Small intestine (tissue), 7 donors: Measurements from ENCODE around the gene ADAMTSL1. TPM values are rescaled to one million over a fixed set of nuclear protein-coding genes. Genes with fewer than 3 reads are reported as not detected.

ENCODE experiments used
- DNase-seq, 2 donors: peaks; one replicate each; pipeline versions ENCODE4 v3.0.0 to v3.0.0-alpha.2; 2013
- FAIRE-seq: peaks from 2 replicates; lab custom pipeline; 2012; peaks lifted over from hg19 to GRCh38; lab: Jason Lieb, UNC
- H3K27ac ChIP-seq, 3 donors: one replicate each; pipeline ENCODE4 v1.5.1; 2013; ENCODE audit warnings: low read length in 2 of 3, mild to moderate bottlenecking in 2 of 3, control low read depth in 1 of 3, inconsistent platforms in 1 of 3, low read depth in 1 of 3, moderate library complexity in 1 of 3
- H3K27me3 ChIP-seq, 3 donors: one replicate each; pipeline ENCODE4 v1.6.1; 2013; ENCODE audit warnings: low read length in 3 of 3, inconsistent platforms in 1 of 3; ENCODE audit not compliant: control insufficient read depth in 3 of 3, insufficient read depth in 3 of 3
- H3K36me3 ChIP-seq, 3 donors: one replicate each; pipeline ENCODE4 v1.6.1; 2013; ENCODE audit warnings: low read length in 3 of 3, inconsistent platforms in 1 of 3, low read depth in 1 of 3, mild to moderate bottlenecking in 1 of 3, moderate library complexity in 1 of 3; ENCODE audit not compliant: control insufficient read depth in 3 of 3, insufficient read depth in 2 of 3
- H3K4me1 ChIP-seq, 3 donors: one replicate each; pipeline ENCODE4 v1.6.1; 2013; ENCODE audit warnings: low read length in 2 of 3, inconsistent platforms in 1 of 3, low read depth in 1 of 3, mild to moderate bottlenecking in 1 of 3, moderate library complexity in 1 of 3; ENCODE audit not compliant: control insufficient read depth in 3 of 3, insufficient read depth in 2 of 3
- H3K4me3 ChIP-seq, 3 donors: one replicate each; pipeline ENCODE4 v1.5.1; 2013; ENCODE audit warnings: low read length in 3 of 3, control low read depth in 1 of 3, inconsistent platforms in 1 of 3, low read depth in 1 of 3, mild to moderate bottlenecking in 1 of 3, moderate library complexity in 1 of 3
- H3K9me3 ChIP-seq, 2 donors: one replicate each; pipeline ENCODE4 v1.6.1; 2013; ENCODE audit warnings: low read depth in 1 of 2, low read length in 1 of 2; ENCODE audit not compliant: control insufficient read depth in 2 of 2, insufficient read depth in 1 of 2
- WGBS, 3 donors: extraction: QIAGEN DNeasy Blood & Tissue Kit; methylation state at CpG; one replicate each; pipeline ENCODE4 v1.1.7; 2013; 5-methylcytosine and 5-hydroxymethylcytosine counted together
- polyA plus RNA-seq, 4 donors: library from polyadenylated mRNA; stranded (reverse) in 3 of 4; unstranded in 1 of 4; fragments of 200-250 nt in 3 of 4; fragments of 120-200 nt in 1 of 4; gene quantifications; one replicate each; pipeline versions ENCODE4 v1.2.1 to v1.2.3, GENCODE V29; 2013
- donor health status: healthy with polysubstance abuse.
- donor health status: control.
- donor health status: control.
- donor health status: Bipolar disorder and iron deficiency.
- donor health status: healthy.

Gene ADAMTSL1
- polyA plus RNA-seq, 4 donors = 0.97 to 1.6 TPM; not detected in 2

GRCh38 chr9:18721267-18721994 lies 247.5 kb downstream of the ADAMTSL1 start:
- no peaks in the 10 kb centered on the region for H3K27me3 ChIP-seq
- no peaks in the 10 kb centered on the region for H3K36me3 ChIP-seq
- no peaks in the 10 kb centered on the region for H3K4me1 ChIP-seq
- H3K9me3 ChIP-seq = no peaks in the 10 kb centered on the region
- no peak overlapping the region for H3K27ac ChIP-seq
- 69 to 80% (median 74%) methylated on average over 10 of the region's 10 CpGs for WGBS, 3 donors
- no peak overlapping the region for H3K4me3 ChIP-seq
- no peak for FAIRE-seq
- no peak for DNase-seq

DNA sequence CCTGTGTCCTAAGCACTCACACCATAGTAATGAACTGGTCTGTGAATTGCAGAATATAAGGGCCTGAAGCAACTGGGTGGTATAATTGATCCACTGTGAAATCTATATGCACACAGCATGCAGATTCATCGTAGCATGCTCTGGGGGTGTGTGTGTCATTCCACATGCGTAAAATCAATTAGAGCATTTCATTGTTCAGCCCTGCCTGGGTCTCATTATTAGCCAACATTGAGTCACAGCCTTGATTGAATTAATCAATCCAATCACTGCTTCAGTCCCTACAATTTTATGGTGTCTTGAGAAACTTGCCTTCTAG lies 248.0 kb downstream of the ADAMTSL1 start:
- 95 to 100% (median 96%) methylated on average over 2 of the region's 2 CpGs for whole genome bisulfite sequencing, 3 donors
- H3K4me1 ChIP-seq = no peaks in the 10 kb centered on the region
- no peak for DNase-seq

DNA sequence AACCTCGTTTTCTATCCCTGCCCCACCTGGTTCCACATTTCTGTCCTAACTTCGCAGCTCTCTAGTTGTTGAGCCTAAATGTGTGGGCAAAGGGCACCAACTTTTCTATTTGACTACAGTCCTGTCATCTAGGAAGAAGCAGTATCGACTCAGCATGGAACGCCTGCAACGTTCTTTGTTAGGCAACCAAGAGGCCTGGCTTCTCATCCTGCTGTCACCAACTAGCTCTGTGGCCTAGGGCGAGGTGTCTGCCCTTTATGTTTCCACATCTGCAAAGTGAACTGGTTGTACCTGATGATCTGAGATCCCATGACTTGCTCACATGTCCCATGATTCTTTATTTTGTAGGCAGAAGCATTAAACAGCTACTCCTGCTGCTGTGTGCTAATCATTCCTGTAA lies 248.9 kb downstream of the ADAMTSL1 start:
- H3K4me3 ChIP-seq = no peak overlapping the region
- no peak for FAIRE-seq
- H3K4me1 ChIP-seq = no peaks in the 10 kb centered on the region
- H3K36me3 ChIP-seq = no peaks in the 10 kb centered on the region
- H3K9me3 ChIP-seq = no peaks in the 10 kb centered on the region
- no peaks in the 10 kb centered on the region for H3K27me3 ChIP-seq
- 81 to 86% (median 83%) methylated on average over 6 of the region's 6 CpGs for WGBS, 3 donors
- H3K27ac ChIP-seq = no peak overlapping the region
- DNase-seq = no peak

More for the DNA sequence above, 248.0 kb downstream of the ADAMTSL1 start:
- Histone ChIP-seq H3K4me3 (no peak overlapping the region), H3K27ac (no peak overlapping the region), H3K9me3 (no peaks in the 10 kb centered on the region), H3K27me3 (no peaks in the 10 kb centered on the region), H3K36me3 (no peaks in the 10 kb centered on the region)
- FAIRE-seq = no peak

DNA sequence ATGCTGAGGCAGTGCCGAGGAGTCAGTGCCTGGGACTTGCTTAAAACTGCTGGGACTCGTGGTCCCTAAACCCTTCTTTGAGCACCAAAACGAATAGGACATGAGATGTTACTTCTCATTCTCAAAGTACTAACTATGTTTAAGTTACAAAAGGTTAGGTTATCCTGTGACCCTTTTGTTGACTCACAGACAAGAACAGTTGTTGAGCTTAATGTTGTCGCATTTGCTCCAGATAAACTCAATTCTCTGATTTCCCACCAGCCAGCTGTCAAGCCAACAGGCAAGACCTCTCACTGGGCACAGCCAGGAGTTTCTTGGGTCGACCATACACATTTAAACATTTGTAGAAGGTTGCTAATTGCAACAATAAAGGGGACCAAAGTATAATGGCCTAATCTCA lies 249.4 kb downstream of the ADAMTSL1 start:
- whole genome bisulfite sequencing, 3 donors = 67 to 75% (median 74%) methylated on average over 5 of the region's 5 CpGs
- no peak for FAIRE-seq
- no peak for DNase-seq
- Histone ChIP-seq H3K27me3 (no peaks in the 10 kb centered on the region), H3K4me1 (no peaks in the 10 kb centered on the region), H3K9me3 (no peaks in the 10 kb centered on the region), H3K36me3 (no peaks in the 10 kb centered on the region), H3K27ac (no peak overlapping the region), H3K4me3 (no peak overlapping the region)

DNA sequence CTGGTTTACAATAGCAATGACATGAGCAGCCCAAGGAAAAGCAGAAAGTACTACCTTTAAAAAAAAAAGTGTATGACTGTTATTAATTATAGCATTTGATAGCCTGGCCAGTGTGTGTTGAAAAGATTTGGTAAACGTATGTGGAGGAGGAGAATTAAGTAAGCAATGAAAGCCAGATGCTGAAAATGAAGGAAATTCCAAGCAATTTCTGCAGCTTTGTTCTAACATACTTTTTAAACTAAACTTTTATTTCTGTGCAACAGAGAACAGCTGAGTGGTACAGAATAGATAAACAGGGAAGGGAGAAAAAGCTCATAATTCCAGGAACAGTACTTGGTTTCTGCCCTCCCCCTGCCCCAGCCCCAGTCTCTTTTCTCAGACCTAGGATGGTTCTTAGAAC lies 252.6 kb downstream of the ADAMTSL1 start:
- Histone ChIP-seq H3K27me3 (no peaks in the 10 kb centered on the region), H3K36me3 (no peaks in the 10 kb centered on the region), H3K27ac (peak overlapping the region in 1 of 3 donors; percentile 1), H3K9me3 (no peaks in the 10 kb centered on the region), H3K4me3 (no peak overlapping the region), H3K4me1 (no peaks in the 10 kb centered on the region)
- FAIRE-seq (no peak), DNase-seq (no peak)
- WGBS, 3 donors = 38 to 81% (median 53%) methylated on average over 1 of the region's 1 CpG

- FAIRE-seq (no peak), DNase-seq (no peak)
- Histone ChIP-seq H3K4me3 (no peak overlapping the region), H3K9me3 (no peaks in the 10 kb centered on the region), H3K4me1 (no peaks in the 10 kb centered on the region), H3K36me3 (no peaks in the 10 kb centered on the region), H3K27me3 (no peaks in the 10 kb centered on the region), H3K27ac (no peak overlapping the region)
- WGBS, 3 donors = 96 to 98% (median 96%) methylated on average over 7 of the region's 7 CpGs
These were observed 254.0 kb downstream of the ADAMTSL1 start for GRCh38 chr9:18727904-18728303.

DNA sequence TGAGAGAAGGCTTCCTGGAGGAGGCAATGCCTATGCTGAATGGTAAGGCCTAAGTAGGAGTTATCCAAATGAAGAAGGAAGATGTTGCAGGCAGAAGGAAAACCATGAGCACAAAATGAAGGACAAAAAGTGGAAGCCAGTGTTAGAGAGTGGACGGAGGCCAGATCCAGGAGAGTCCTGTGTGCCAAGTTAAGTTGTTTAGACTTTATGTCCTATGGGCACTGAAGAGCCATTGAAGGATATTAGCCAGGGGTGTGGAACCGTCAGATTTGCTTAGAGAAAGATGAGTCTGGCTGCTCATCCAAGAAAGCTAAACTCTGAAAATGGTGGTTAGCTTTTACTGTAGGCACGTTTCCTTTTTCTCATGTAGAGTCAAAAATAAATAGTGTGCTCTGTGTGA lies 254.7 kb downstream of the ADAMTSL1 start:
- Histone ChIP-seq H3K4me1 (no peaks in the 10 kb centered on the region), H3K4me3 (no peak overlapping the region), H3K27ac (no peak overlapping the region), H3K27me3 (no peaks in the 10 kb centered on the region), H3K36me3 (no peaks in the 10 kb centered on the region), H3K9me3 (no peaks in the 10 kb centered on the region)
- WGBS, 3 donors = 87 to 88% (median 87%) methylated on average over 3 of the region's 3 CpGs
- no peak for DNase-seq
- FAIRE-seq = no peak

DNA sequence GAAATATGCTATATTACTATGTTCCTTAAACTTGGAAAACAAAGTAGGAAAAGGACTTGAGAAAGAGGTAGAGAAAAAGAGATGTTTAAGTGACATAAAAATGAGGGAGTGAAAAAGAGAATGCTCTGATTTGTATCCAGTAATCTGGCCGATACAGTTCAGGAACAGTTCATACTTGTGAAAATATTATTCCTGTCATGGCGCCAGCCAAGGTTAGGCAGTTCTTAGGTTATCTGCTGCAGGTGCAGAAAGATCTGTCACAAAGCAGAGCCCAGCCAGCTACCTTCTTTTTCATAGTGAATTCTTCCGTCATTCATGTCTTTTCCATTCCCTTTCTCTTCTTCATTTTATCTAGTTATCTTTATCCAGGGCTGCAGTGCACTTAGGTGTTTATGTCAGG lies 256.3 kb downstream of the ADAMTSL1 start:
- H3K4me1 ChIP-seq = no peaks in the 10 kb centered on the region
- no peak overlapping the region for H3K4me3 ChIP-seq
- DNase-seq = no peak
- H3K27ac ChIP-seq = no peak overlapping the region
- H3K27me3 ChIP-seq = no peaks in the 10 kb centered on the region
- 65 to 89% (median 75%) methylated on average over 3 of the region's 3 CpGs for WGBS, 3 donors
- no peaks in the 10 kb centered on the region for H3K36me3 ChIP-seq
- no peak for FAIRE-seq
- H3K9me3 ChIP-seq = no peaks in the 10 kb centered on the region

- H3K27me3 ChIP-seq = no peaks in the 10 kb centered on the region
- no peak overlapping the region for H3K27ac ChIP-seq
- H3K4me3 ChIP-seq = no peak overlapping the region
- DNase-seq (no peak), FAIRE-seq (no peak)
- no peaks in the 10 kb centered on the region for H3K36me3 ChIP-seq
- no peaks in the 10 kb centered on the region for H3K9me3 ChIP-seq
- H3K4me1 ChIP-seq = no peaks in the 10 kb centered on the region
These were observed 265.2 kb downstream of the ADAMTSL1 start for GRCh38 chr9:18739127-18739526.
